GM18507 (cell line): ENCODE data around the gene WDR89.
"Not testable (repeated sequence)": the region's sequence is repeated elsewhere in the genome, so short reads cannot be mapped to it uniquely, and the experiment has no call there.

ENCODE experiments used
- DNase-seq: peaks from one replicate; pipeline ENCODE4 v3.0.0; 2011; ENCODE audit warnings: low read depth; ENCODE audit not compliant: insufficient read length; ENCODE audit errors: extremely low spot score
- FAIRE-seq: peaks from 2 replicates; lab custom pipeline; 2011; peaks lifted over from hg19 to GRCh38; lab: Jason Lieb, UNC

WDR89 gene

DNA sequence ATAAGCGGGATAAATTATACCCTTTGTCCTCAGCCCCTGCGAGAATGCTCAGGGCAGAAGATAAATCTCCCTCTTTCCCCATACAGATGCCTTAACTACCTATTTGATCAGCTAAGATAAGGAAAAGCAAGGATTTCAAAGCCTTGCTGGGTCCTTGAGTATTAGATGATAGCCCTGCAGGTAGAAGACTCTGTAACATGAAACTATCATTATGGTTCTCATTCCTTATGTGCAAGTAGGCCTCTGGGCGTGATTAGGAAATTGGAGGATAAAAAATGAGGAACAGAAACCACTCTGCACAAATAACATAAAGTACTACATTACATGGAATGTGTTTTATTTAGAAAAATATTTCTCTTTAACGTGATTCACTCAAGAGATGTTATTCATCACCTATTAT lies 14.5 kb upstream of the WDR89 start:
- no peak for DNase-seq
- FAIRE-seq = no peak

GRCh38 chr14:63654936-63655335 lies 13.3 kb upstream of the WDR89 start:
- FAIRE-seq (no peak), DNase-seq (no peak)

GRCh38 chr14:63654346-63654745 lies 12.7 kb upstream of the WDR89 start:
- DNase-seq (no peak), FAIRE-seq (no peak)

DNA sequence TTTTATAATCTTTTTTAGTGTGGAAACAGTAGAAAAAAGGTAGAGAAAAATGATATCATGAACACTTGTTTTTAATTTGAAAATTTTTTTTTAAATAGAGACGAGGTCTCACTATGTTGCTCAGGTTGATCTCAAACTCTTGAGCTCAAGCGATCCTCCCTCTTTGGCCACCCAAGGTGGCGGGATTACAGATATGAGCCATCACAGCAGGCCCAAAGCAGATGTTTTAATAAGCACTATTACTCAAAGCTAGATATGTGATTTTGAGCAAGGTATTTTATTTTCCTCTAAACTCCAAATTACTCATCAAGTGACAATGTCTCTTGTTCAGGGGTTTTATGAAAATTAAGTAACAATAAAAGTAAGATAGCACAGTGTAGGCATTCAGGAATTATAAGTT lies 10.7 kb upstream of the WDR89 start:
- no peak for FAIRE-seq
- DNase-seq = no peak

- FAIRE-seq (peak; percentile 35), DNase-seq (no peak)
Measured at GRCh38 chr14:63650256-63650952, 8.7 kb upstream of the WDR89 start.

- DNase-seq (no peak), FAIRE-seq (no peak)
Measured at GRCh38 chr14:63647696-63648410, 6.2 kb upstream of the WDR89 start.

- FAIRE-seq (no peak), DNase-seq (no peak)
Measured at GRCh38 chr14:63644741-63645140, 3.1 kb upstream of the WDR89 start.

- FAIRE-seq = no peak
- DNase-seq = no peak
Measured at GRCh38 chr14:63642656-63643382, 1.1 kb upstream of the WDR89 start.

- DNase-seq (peak; percentile 58), FAIRE-seq (no peak)
Measured at GRCh38 chr14:63642229-63642611, 549 bp upstream of the WDR89 start.

DNA sequence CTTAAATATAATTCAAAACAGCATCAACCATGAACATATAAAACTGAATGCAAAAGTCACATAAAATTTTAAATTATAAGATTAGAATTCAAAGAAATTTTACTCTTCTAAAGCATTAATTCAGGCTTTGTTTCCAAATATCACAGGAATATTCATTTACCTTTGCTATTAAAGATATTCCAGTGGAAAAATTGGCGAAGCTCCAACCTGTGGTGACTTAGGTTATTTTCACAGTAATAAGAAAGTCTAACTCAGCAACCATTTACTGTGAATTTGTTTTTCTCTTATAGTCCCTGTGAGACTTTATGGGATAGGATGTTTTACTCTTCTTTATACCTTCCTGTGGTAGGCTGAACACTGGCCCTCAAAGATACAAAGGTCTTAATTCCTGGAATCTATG lies 3.2 kb downstream of the WDR89 start:
- no peak for DNase-seq
- FAIRE-seq = no peak

- not testable (repeated sequence) for DNase-seq, FAIRE-seq
Measured at GRCh38 chr14:63636094-63636635, 5.5 kb downstream of the WDR89 start.

GRCh38 chr14:63633801-63634200 lies 7.9 kb downstream of the WDR89 start:
- no peak for FAIRE-seq
- no peak for DNase-seq

GRCh38 chr14:63632932-63633514 lies 8.6 kb downstream of the WDR89 start:
- peak; percentile 44 for FAIRE-seq
- no peak for DNase-seq

DNA sequence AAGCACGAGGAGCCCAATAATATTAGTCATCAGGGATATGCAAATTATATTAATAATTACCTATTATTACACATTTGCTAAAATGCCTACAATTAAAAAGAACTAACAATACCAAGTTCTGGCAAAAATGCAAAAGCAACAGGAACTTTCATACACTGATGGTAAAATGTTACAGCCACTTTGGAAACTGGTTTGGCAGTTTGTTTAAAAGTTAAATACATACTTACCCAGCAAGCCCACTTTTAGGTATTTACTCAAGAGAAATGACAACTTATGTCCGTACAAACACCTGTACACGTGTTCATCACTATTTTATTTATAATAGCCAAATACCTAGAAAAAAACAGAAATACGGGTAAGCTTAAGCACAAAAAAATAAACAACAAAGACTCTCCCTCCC lies 17.0 kb downstream of the WDR89 start:
- no peak for DNase-seq
- FAIRE-seq = no peak

DNA sequence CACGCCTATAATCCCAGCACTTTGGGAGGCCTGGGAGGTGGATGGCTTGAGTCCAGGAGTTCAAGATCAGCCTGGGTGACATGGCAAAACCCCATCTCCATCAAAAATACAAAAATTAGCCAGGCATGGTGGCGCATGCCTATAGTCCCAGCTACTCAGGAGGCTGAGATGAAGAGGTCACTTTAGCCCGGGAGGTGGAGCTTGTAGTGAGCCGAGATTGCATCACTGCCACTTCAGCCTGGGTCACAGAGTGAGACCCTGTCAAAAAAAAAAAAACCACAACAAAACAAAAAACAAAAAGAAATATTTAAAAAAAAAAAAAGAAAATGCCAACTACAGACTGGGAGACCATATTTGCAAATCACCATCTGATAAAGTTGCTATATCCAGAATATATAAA lies 17.5 kb downstream of the WDR89 start:
- DNase-seq (no peak), FAIRE-seq (no peak)

DNA sequence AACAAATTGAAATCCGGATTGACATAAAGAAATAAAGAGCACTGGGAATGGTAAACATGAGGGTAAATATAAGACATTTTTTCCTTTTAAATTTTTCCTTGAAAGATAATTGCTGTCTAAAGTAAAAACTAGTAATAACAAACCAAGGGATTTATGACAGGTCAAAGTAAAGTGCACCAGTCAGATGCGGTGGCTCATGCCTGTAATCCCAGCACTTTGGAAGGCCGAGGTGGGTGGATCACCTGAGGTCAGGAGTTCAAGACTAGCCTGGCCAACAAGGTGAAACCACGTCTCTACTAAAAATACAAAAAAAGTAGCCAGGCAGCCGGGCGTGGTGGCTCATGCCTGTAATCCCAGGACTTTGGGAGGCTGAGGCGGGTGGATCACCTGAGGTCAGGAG lies 19.7 kb downstream of the WDR89 start:
- DNase-seq, FAIRE-seq: not testable (repeated sequence)

- no peak for FAIRE-seq
- no peak for DNase-seq
Measured at GRCh38 chr14:63616015-63616414, 25.7 kb downstream of the WDR89 start.

DNA sequence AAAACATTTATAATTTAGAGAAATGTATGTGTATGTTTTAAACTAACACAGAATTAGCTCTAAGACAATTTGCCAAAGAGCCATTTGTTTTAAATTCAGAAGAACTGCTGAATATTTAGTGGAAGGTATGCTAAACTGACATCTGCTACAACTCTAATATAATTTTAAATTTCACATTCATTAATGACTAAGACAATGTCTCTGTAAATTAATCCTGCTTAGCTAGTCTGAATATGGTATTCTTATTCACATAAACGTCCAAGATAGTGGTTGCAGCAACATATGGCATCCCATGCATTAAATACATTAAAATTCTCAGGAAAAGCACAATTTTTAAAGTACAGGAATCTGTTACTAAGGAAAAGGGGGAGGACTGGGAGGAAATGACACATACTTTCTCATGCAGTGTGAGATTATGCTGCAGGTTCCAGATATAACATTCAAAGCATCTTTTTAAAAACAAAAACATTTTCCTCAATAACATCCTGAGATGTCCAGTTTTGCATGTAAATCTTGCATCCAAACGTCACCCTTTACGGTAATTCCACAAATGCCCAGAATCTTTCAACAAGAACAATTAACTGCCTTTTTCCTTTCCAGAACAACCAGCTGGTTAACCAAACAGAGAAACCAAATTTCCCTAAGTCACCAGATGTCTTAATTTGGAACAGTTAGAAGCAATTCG lies 26.9 kb downstream of the WDR89 start:
- FAIRE-seq (no peak), DNase-seq (no peak)

GRCh38 chr14:63611078-63611477 lies 30.6 kb downstream of the WDR89 start:
- no peak for FAIRE-seq

More at GRCh38 chr14:63611078-63611477, 30.6 kb downstream of the WDR89 start:
- DNase-seq = no peak
